ENCODE data around the gene MAP2K6.

The MAP2K6 gene

DNA sequence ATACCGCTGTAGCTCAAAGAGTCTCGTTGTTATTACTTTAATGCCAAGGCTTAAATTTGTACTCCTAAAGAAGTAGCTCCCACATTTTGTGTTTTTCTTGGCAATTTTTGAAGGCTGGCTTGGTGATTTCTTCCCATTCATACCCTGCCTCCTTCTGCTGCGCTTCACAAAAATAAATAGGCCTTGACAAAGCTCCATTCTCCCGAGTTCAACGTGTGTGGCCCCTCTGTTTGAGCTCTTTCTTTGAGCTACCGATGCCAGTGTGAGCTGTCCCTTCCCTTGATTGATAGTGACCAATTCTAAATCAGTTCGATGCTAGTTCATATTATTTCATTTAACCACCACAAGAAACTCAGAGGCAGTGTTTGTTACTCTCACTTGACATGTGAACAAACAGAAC lies 96.8 kb downstream of the MAP2K6 start:
- Histone ChIP-seq H3K36me3 (ENCODE audit: control insufficient read depth, insufficient read depth, low read length) (no peaks in the 10 kb centered on the region), H3K9me3 (ENCODE audit: control insufficient read depth, low read length) (peaks cover 2% of the 10 kb centered on the region), H3K27ac (ENCODE audit: low read depth, low read length, severe bottlenecking) (no peak overlapping the region), H3K4me3 (ENCODE audit: extremely low read depth, insufficient read depth, low read length, poor library complexity, severe bottlenecking) (no peak overlapping the region), H3K4me1 (ENCODE audit: control insufficient read depth, insufficient read depth, low read length, poor library complexity, severe bottlenecking) (no peaks in the 10 kb centered on the region)
- WGBS, 2 experiments (ENCODE audit: insufficient coverage in 2 of 2): 67 to 71% methylated on average over 4 to 7 of the region's 7 CpGs

DNA sequence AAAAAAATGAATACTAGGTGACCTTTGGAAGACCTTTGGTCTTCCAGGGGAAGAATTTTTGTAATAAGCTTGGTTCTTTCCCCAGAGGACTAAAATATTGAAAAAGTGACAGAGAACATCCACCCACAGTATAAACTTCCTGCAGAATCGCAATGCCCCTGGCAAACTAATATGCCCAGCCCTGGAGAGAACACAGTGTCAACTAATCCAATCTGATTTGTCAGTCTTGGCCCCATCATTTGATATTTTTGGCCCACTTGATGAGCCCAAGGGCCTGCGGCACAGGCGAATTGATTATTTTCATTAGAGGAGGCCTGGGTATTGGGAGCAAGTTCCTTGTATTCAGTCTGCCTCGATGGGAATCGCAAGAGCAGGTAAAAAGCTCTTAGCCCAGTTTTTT lies 98.4 kb downstream of the MAP2K6 start:
- Histone ChIP-seq H3K9me3 (ENCODE audit: control insufficient read depth, low read length) (peaks cover 3% of the 10 kb centered on the region), H3K36me3 (ENCODE audit: control insufficient read depth, insufficient read depth, low read length) (no peaks in the 10 kb centered on the region), H3K27ac (ENCODE audit: low read depth, low read length, severe bottlenecking) (no peak overlapping the region), H3K4me3 (ENCODE audit: extremely low read depth, insufficient read depth, low read length, poor library complexity, severe bottlenecking) (no peak overlapping the region), H3K4me1 (ENCODE audit: control insufficient read depth, insufficient read depth, low read length, poor library complexity, severe bottlenecking) (no peaks in the 10 kb centered on the region)
- WGBS, 2 experiments (ENCODE audit: insufficient coverage in 2 of 2): 80 to 82% methylated on average over 2 to 5 of the region's 5 CpGs

- Histone ChIP-seq H3K36me3 (ENCODE audit: control insufficient read depth, insufficient read depth, low read length) (no peaks in the 10 kb centered on the region), H3K4me3 (ENCODE audit: extremely low read depth, insufficient read depth, low read length, poor library complexity, severe bottlenecking) (no peak overlapping the region), H3K4me1 (ENCODE audit: control insufficient read depth, insufficient read depth, low read length, poor library complexity, severe bottlenecking) (no peaks in the 10 kb centered on the region), H3K27ac (ENCODE audit: low read depth, low read length, severe bottlenecking) (no peak overlapping the region), H3K9me3 (ENCODE audit: control insufficient read depth, low read length) (peaks cover 3% of the 10 kb centered on the region)
- no CpG with 5 or more reads among the region's 2 CpGs for WGBS, 2 experiments (ENCODE audit: insufficient coverage in 2 of 2)
These were observed 101.7 kb downstream of the MAP2K6 start for GRCh38 chr17:69516225-69516624.

GRCh38 chr17:69516911-69517310 lies 102.4 kb downstream of the MAP2K6 start:
- H3K36me3 ChIP-seq (ENCODE audit: control insufficient read depth, insufficient read depth, low read length): no peaks in the 10 kb centered on the region
- 89 to 100% methylated on average over 1 to 2 of the region's 2 CpGs for WGBS, 2 experiments (ENCODE audit: insufficient coverage in 2 of 2)
- H3K9me3 ChIP-seq (ENCODE audit: control insufficient read depth, low read length): peaks cover 3% of the 10 kb centered on the region
- H3K4me3 ChIP-seq (ENCODE audit: extremely low read depth, insufficient read depth, low read length, poor library complexity, severe bottlenecking): no peak overlapping the region
- H3K27ac ChIP-seq (ENCODE audit: low read depth, low read length, severe bottlenecking): no peak overlapping the region
- H3K4me1 ChIP-seq (ENCODE audit: control insufficient read depth, insufficient read depth, low read length, poor library complexity, severe bottlenecking): no peaks in the 10 kb centered on the region

DNA sequence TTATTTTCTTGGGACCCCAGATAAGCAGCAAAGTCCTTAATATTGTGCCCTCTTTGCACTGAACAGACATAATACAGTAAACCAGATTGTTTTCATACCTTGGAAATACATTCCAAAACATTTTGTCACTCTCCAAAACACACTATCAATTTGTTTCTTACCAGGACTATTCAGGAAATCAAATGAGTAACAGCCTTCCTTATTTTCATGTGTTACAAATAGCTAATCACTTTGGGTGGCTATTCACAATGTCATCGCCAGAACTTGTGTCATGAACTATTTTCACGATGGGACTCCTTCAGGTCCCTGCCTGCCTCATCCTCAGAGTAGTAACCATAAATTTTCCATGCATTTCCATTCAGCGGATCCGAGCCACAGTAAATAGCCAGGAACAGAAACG lies 104.5 kb downstream of the MAP2K6 start:
- Histone ChIP-seq H3K36me3 (ENCODE audit: control insufficient read depth, insufficient read depth, low read length) (no peaks in the 10 kb centered on the region), H3K4me3 (ENCODE audit: extremely low read depth, insufficient read depth, low read length, poor library complexity, severe bottlenecking) (no peak overlapping the region), H3K9me3 (ENCODE audit: control insufficient read depth, low read length) (peaks cover 3% of the 10 kb centered on the region), H3K4me1 (ENCODE audit: control insufficient read depth, insufficient read depth, low read length, poor library complexity, severe bottlenecking) (no peaks in the 10 kb centered on the region), H3K27ac (ENCODE audit: low read depth, low read length, severe bottlenecking) (no peak overlapping the region)
- 98 to 100% methylated on average over 4 to 5 of the region's 5 CpGs for WGBS, 2 experiments (ENCODE audit: insufficient coverage in 2 of 2)

GRCh38 chr17:69523244-69523861 lies 108.9 kb downstream of the MAP2K6 start:
- Histone ChIP-seq H3K4me1 (ENCODE audit: control insufficient read depth, insufficient read depth, low read length, poor library complexity, severe bottlenecking) (no peaks in the 10 kb centered on the region), H3K4me3 (ENCODE audit: extremely low read depth, insufficient read depth, low read length, poor library complexity, severe bottlenecking) (no peak overlapping the region), H3K27ac (ENCODE audit: low read depth, low read length, severe bottlenecking) (no peak overlapping the region), H3K36me3 (ENCODE audit: control insufficient read depth, insufficient read depth, low read length) (peaks cover 11% of the 10 kb centered on the region), H3K9me3 (ENCODE audit: control insufficient read depth, low read length) (no peaks in the 10 kb centered on the region)
- 66 to 71% methylated on average over 5 to 6 of the region's 7 CpGs for WGBS, 2 experiments (ENCODE audit: insufficient coverage in 2 of 2)

DNA sequence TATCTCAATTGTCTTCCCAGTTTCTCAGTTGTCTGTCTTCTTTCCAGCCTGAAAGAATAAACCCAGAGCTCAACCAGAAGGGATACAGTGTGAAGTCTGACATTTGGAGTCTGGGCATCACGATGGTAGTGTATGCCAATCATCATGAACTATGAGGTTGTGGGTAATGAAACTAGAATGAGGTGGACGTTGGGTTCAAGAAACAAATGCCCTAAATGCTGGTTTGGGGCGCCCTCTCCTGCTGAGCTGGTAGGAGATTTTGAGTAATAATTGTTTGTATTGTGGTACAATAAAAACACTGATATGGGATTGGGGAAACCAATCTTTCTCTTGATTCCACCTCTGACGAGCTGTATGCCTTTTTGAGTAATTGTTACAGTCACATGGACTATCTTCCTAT lies 110.4 kb downstream of the MAP2K6 start:
- Histone ChIP-seq H3K9me3 (ENCODE audit: control insufficient read depth, low read length) (no peaks in the 10 kb centered on the region), H3K4me1 (ENCODE audit: control insufficient read depth, insufficient read depth, low read length, poor library complexity, severe bottlenecking) (no peaks in the 10 kb centered on the region), H3K4me3 (ENCODE audit: extremely low read depth, insufficient read depth, low read length, poor library complexity, severe bottlenecking) (no peak overlapping the region), H3K36me3 (ENCODE audit: control insufficient read depth, insufficient read depth, low read length) (peaks cover 11% of the 10 kb centered on the region), H3K27ac (ENCODE audit: low read depth, low read length, severe bottlenecking) (no peak overlapping the region)
- WGBS, 2 experiments (ENCODE audit: insufficient coverage in 2 of 2): 82 to 94% methylated on average over 3 to 4 of the region's 4 CpGs

- Histone ChIP-seq H3K27ac (ENCODE audit: low read depth, low read length, severe bottlenecking) (no peak overlapping the region), H3K4me1 (ENCODE audit: control insufficient read depth, insufficient read depth, low read length, poor library complexity, severe bottlenecking) (no peaks in the 10 kb centered on the region), H3K9me3 (ENCODE audit: control insufficient read depth, low read length) (no peaks in the 10 kb centered on the region), H3K36me3 (ENCODE audit: control insufficient read depth, insufficient read depth, low read length) (peaks cover 11% of the 10 kb centered on the region), H3K4me3 (ENCODE audit: extremely low read depth, insufficient read depth, low read length, poor library complexity, severe bottlenecking) (no peak overlapping the region)
- 58 to 59% methylated on average over 8 of the region's 9 CpGs for WGBS, 2 experiments (ENCODE audit: insufficient coverage in 2 of 2)
These were observed 111.7 kb downstream of the MAP2K6 start for GRCh38 chr17:69525920-69526841.

GRCh38 chr17:69528035-69528434 lies 113.5 kb downstream of the MAP2K6 start:
- Histone ChIP-seq H3K27ac (ENCODE audit: low read depth, low read length, severe bottlenecking) (no peak overlapping the region), H3K36me3 (ENCODE audit: control insufficient read depth, insufficient read depth, low read length) (peaks cover 11% of the 10 kb centered on the region), H3K9me3 (ENCODE audit: control insufficient read depth, low read length) (no peaks in the 10 kb centered on the region), H3K4me3 (ENCODE audit: extremely low read depth, insufficient read depth, low read length, poor library complexity, severe bottlenecking) (no peak overlapping the region), H3K4me1 (ENCODE audit: control insufficient read depth, insufficient read depth, low read length, poor library complexity, severe bottlenecking) (no peaks in the 10 kb centered on the region)
- 50 to 100% methylated on average over 1 to 3 of the region's 5 CpGs for WGBS, 2 experiments (ENCODE audit: insufficient coverage in 2 of 2)

GRCh38 chr17:69533481-69534234 lies 119.2 kb downstream of the MAP2K6 start:
- 72 to 82% methylated on average over 8 to 9 of the region's 11 CpGs for WGBS, 2 experiments (ENCODE audit: insufficient coverage in 2 of 2)
- no peaks in the 10 kb centered on the region for H3K9me3 ChIP-seq (ENCODE audit: control insufficient read depth, low read length)
- peaks cover 5% of the 10 kb centered on the region for H3K4me1 ChIP-seq (ENCODE audit: control insufficient read depth, insufficient read depth, low read length, poor library complexity, severe bottlenecking)
- H3K27ac ChIP-seq (ENCODE audit: low read depth, low read length, severe bottlenecking): no peak overlapping the region
- H3K36me3 ChIP-seq (ENCODE audit: control insufficient read depth, insufficient read depth, low read length): no peaks in the 10 kb centered on the region
- no peak overlapping the region for H3K4me3 ChIP-seq (ENCODE audit: extremely low read depth, insufficient read depth, low read length, poor library complexity, severe bottlenecking)
